Activated naive CD4-positive, alpha-beta T cell treated with anti-CD3 and anti-CD28 coated beads, Interleukin-2, amount 10 ng/mL, durations not matched to agents 7 days and 5 days (primary cell): ENCODE results near the gene PARD3B.

Source experiments
- CTCF ChIA-PET: fragments of 350-600 bp; sonication (Branson Sonifier 250); formaldehyde crosslinking; loops from one replicate; lab custom pipeline; 2021; ENCODE audit warnings: antibody characterized with exemption; lab: Charles Lee
- DNase-seq: peaks from one replicate; pipeline ENCODE4 v3.0.0-alpha.2; 2020
- H3K27ac Mint-ChIP-seq: one replicate; pipeline ENCODE4 v1.8.0; 2021; ENCODE audit warnings: mild to moderate bottlenecking, moderate library complexity, mixed read lengths
- H3K27me3 Mint-ChIP-seq: one replicate; pipeline ENCODE4 v1.8.0; 2021; ENCODE audit warnings: mild to moderate bottlenecking, mixed read lengths
- H3K36me3 Mint-ChIP-seq: one replicate; pipeline ENCODE4 v1.8.0; 2021; ENCODE audit warnings: mixed read lengths
- H3K4me1 Mint-ChIP-seq: one replicate; pipeline ENCODE4 v1.8.0; 2021; ENCODE audit warnings: mixed read lengths
- H3K4me3 Mint-ChIP-seq: one replicate; pipeline ENCODE4 v1.8.0; 2021; ENCODE audit warnings: mild to moderate bottlenecking, moderate library complexity, mixed read lengths
- H3K9me3 Mint-ChIP-seq: one replicate; pipeline ENCODE4 v1.8.0; 2021; ENCODE audit warnings: mixed read lengths

The PARD3B gene

DNA sequence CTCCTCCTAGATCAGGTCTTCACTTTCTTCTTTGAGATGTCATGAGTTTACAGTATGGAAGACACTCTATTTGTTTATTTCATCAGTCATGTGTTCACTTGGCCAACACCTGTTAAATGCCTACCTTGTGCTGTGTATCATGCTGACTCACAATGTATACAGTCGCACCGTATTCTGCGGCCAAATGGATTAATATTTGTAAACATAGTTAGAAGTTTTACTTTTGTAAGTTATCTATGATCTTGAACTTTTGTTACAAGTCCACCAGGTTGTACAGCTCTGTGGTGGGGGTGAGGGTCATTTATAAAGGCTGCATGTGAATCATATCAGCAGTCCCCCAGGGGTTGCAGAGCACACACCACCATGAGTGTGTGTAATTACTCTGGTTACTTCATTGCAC is 728.4 kb downstream of the PARD3B start:
- no peaks in the 10 kb centered on the region for H3K36me3 Mint-ChIP-seq
- CTCF ChIA-PET: no interaction called here
- no peaks in the 10 kb centered on the region for H3K4me1 Mint-ChIP-seq
- no peaks in the 10 kb centered on the region for H3K9me3 Mint-ChIP-seq
- H3K4me3 Mint-ChIP-seq: no peak overlapping the region
- H3K27me3 Mint-ChIP-seq: peaks cover 19% of the 10 kb centered on the region
- H3K27ac Mint-ChIP-seq: no peak overlapping the region
- DNase-seq: no peak

- Mint-ChIP-seq H3K4me1 (no peaks in the 10 kb centered on the region), H3K9me3 (no peaks in the 10 kb centered on the region), H3K27ac (no peak overlapping the region), H3K4me3 (no peak overlapping the region), H3K27me3 (peaks cover 19% of the 10 kb centered on the region), H3K36me3 (no peaks in the 10 kb centered on the region)
- CTCF ChIA-PET: no interaction called here
- DNase-seq: no peak
These were observed 729.5 kb downstream of the PARD3B start for GRCh38 chr2:205274801-205275200.

GRCh38 chr2:205276116-205276777 is 731.0 kb downstream of the PARD3B start:
- Mint-ChIP-seq H3K4me3 (no peak overlapping the region), H3K4me1 (no peaks in the 10 kb centered on the region), H3K27ac (no peak overlapping the region), H3K27me3 (peaks cover 15% of the 10 kb centered on the region), H3K36me3 (no peaks in the 10 kb centered on the region), H3K9me3 (no peaks in the 10 kb centered on the region)
- CTCF ChIA-PET: interaction anchor here (0.7 kb wide), 1 partner anchor 252 kb away, joined by 3 read pairs; no protein-coding TSS in a partner anchor
- no peak for DNase-seq

DNA sequence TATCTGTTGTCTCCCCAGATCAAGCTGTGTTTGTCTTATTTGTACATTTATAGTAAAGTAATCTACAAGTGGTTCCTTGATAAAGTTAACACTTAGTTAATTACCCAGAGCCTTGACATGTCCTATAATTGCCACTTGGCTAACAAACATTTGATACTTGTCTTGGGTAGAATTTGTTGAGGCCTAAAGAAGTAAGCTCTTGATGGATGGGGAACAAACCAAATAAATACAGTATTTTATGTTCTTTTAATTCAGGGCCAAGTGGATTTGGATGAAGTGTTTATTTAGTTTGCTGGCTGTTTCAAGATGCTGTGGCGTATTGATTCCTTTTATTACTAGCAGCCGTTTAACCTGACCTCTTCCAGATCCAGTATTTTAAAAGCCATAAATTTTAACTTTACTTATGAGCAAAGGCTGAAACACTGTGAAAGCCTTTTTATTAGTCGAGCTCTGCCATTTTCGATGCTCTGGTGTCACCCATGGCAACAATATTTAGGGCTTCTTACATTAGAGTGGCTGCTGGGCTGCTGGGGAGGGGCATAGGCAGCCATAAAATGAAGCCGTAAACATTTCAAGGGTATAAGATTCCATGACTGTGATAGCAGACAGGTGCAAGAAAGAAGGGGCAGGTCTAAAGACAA is 735.4 kb downstream of the PARD3B start:
- Mint-ChIP-seq H3K36me3 (no peaks in the 10 kb centered on the region), H3K4me3 (no peak overlapping the region), H3K4me1 (no peaks in the 10 kb centered on the region), H3K27me3 (peaks cover 15% of the 10 kb centered on the region), H3K27ac (no peak overlapping the region), H3K9me3 (no peaks in the 10 kb centered on the region)
- no peak for DNase-seq
- CTCF ChIA-PET: no interaction called here

DNA sequence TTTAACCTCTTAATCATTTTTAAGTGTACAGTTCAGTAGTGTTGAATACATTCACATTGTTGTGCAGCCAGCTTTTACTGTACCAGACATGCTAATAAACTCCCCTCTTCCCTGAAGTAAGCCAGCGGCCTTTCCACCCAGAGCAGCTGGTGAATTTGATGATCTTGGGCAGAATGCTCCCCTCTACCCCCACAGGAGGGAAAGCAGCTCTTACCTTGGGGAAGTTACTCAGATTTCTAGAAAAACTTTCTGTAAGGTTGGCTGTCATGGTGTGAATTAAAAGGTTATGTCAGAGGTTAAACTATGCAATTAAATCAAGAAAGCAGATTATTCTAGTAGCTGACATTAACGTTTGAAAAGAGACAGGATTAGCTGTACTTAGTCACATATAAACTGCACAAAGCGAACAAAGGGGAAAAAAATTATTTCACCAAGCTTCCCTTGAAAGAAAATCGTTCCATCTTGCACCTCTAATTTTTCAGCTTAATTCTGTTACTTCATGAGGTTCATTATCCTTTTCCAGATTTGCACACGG is 738.5 kb downstream of the PARD3B start:
- CTCF ChIA-PET: no interaction called here
- H3K36me3 Mint-ChIP-seq: no peaks in the 10 kb centered on the region
- H3K4me3 Mint-ChIP-seq: no peak overlapping the region
- no peaks in the 10 kb centered on the region for H3K9me3 Mint-ChIP-seq
- no peaks in the 10 kb centered on the region for H3K27me3 Mint-ChIP-seq
- no peak overlapping the region for H3K27ac Mint-ChIP-seq
- H3K4me1 Mint-ChIP-seq: no peaks in the 10 kb centered on the region
- DNase-seq: no peak

DNA sequence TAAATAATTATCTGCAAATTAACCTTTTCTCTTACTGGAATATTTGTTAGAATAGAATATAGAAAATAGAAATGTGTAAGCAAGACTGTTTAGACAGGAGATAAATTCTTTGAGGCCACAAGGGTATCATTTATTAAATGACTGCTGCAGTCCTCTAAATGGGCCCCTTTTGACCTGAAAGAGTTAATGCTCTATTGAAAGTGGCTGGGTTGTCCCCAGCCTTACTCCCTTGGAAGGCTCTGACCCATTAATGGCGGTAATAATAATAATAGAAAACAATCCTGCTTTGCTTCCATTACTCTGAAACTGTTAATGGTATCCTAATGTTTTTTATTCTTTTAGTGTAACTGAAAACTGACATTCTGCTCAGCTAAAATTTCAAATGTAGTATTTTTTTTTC is 739.1 kb downstream of the PARD3B start:
- CTCF ChIA-PET: no interaction called here
- Mint-ChIP-seq H3K9me3 (no peaks in the 10 kb centered on the region), H3K27ac (no peak overlapping the region), H3K4me3 (no peak overlapping the region), H3K36me3 (no peaks in the 10 kb centered on the region), H3K4me1 (no peaks in the 10 kb centered on the region), H3K27me3 (no peaks in the 10 kb centered on the region)
- no peak for DNase-seq

GRCh38 chr2:205287316-205287715 is 742.0 kb downstream of the PARD3B start:
- Mint-ChIP-seq H3K9me3 (peaks cover 5% of the 10 kb centered on the region), H3K36me3 (no peaks in the 10 kb centered on the region), H3K4me3 (no peak overlapping the region), H3K27ac (no peak overlapping the region), H3K27me3 (no peaks in the 10 kb centered on the region), H3K4me1 (no peaks in the 10 kb centered on the region)
- no peak for DNase-seq
- CTCF ChIA-PET: no interaction called here

GRCh38 chr2:205288686-205289085 is 743.4 kb downstream of the PARD3B start:
- Mint-ChIP-seq H3K9me3 (peaks cover 5% of the 10 kb centered on the region), H3K27ac (no peak overlapping the region), H3K36me3 (no peaks in the 10 kb centered on the region), H3K27me3 (no peaks in the 10 kb centered on the region), H3K4me3 (no peak overlapping the region), H3K4me1 (no peaks in the 10 kb centered on the region)
- DNase-seq: no peak
- CTCF ChIA-PET: no interaction called here

GRCh38 chr2:205290299-205290698 is 745.0 kb downstream of the PARD3B start:
- Mint-ChIP-seq H3K4me3 (no peak overlapping the region), H3K36me3 (no peaks in the 10 kb centered on the region), H3K9me3 (peaks cover 5% of the 10 kb centered on the region), H3K27me3 (no peaks in the 10 kb centered on the region), H3K27ac (no peak overlapping the region), H3K4me1 (no peaks in the 10 kb centered on the region)
- CTCF ChIA-PET: no interaction called here
- no peak for DNase-seq

DNA sequence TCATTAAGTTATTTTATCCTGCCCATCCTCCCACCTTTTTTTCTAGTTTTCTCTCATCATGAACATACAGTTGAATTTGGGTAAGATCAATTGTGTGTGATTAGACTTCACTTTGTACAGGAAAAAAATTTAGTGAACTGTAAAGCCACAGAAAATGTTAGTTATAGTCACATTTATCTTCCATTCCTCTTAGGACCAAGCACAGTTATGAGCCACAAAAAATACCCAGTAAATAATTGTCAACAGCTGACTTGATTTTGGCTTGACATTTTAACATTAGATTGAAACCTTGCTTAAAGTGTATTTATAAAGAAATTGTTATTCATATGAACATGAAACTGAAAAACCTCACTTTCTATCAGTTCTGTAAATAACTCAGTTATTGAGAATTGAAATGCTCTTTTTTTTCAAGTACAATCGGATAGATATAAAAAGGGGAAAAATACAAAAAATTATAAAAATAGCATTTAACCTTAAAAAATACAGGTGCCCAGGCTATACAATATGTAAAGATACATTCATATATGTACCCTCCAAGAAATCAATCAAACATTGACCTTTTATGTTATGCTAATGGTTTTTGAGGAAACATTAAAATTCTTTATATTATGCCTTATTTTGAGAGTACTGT is 747.5 kb downstream of the PARD3B start:
- Mint-ChIP-seq H3K27ac (no peak overlapping the region), H3K27me3 (no peaks in the 10 kb centered on the region), H3K36me3 (no peaks in the 10 kb centered on the region), H3K4me3 (no peak overlapping the region), H3K4me1 (no peaks in the 10 kb centered on the region), H3K9me3 (peaks cover 5% of the 10 kb centered on the region)
- CTCF ChIA-PET: no interaction called here
- DNase-seq: no peak

DNA sequence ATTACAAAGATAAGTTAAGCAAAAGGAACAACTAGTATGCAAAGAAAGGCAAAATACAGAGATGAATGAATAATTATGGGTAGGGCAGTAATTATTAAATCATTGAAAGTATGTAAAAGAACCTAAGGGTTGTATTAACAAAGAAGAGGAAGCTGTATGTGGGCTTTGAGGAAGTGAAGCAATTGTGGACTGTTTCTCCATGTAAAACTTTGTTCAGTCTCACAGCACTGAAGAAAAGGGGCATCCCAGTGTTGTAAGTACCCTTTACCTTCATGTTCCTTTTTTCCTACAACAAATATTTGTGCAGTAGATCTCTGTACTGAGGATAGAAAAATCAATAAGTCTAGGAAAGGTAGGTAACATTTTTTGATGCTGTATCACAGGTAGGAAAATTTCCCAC is 748.3 kb downstream of the PARD3B start:
- Mint-ChIP-seq H3K36me3 (no peaks in the 10 kb centered on the region), H3K27ac (no peak overlapping the region), H3K27me3 (no peaks in the 10 kb centered on the region), H3K4me1 (no peaks in the 10 kb centered on the region), H3K9me3 (peaks cover 5% of the 10 kb centered on the region), H3K4me3 (no peak overlapping the region)
- DNase-seq: no peak
- CTCF ChIA-PET: no interaction called here

- no peak for DNase-seq
- CTCF ChIA-PET: interaction anchor here (0.6 kb wide), 2 partner anchors 316 to 385 kb away, joined by 3 read pairs; no protein-coding TSS in a partner anchor
- no peak overlapping the region for H3K4me3 Mint-ChIP-seq
- no peaks in the 10 kb centered on the region for H3K9me3 Mint-ChIP-seq
- H3K4me1 Mint-ChIP-seq: peaks cover 2% of the 10 kb centered on the region
- H3K27me3 Mint-ChIP-seq: peaks cover 4% of the 10 kb centered on the region
- no peak overlapping the region for H3K27ac Mint-ChIP-seq
- H3K36me3 Mint-ChIP-seq: no peaks in the 10 kb centered on the region
These were observed 751.7 kb downstream of the PARD3B start for GRCh38 chr2:205296959-205297358.

- no peaks in the 10 kb centered on the region for H3K36me3 Mint-ChIP-seq
- no peak overlapping the region for H3K27ac Mint-ChIP-seq
- CTCF ChIA-PET: interaction anchor here (0.6 kb wide), 2 partner anchors 315 to 385 kb away, joined by 3 read pairs; no protein-coding TSS in a partner anchor
These were observed 752.1 kb downstream of the PARD3B start for GRCh38 chr2:205297368-205297767.

GRCh38 chr2:205297846-205298245 is 752.6 kb downstream of the PARD3B start:
- CTCF ChIA-PET: no interaction called here
- Mint-ChIP-seq H3K4me1 (peaks cover 2% of the 10 kb centered on the region), H3K27me3 (peaks cover 4% of the 10 kb centered on the region), H3K36me3 (no peaks in the 10 kb centered on the region), H3K27ac (no peak overlapping the region), H3K4me3 (no peak overlapping the region), H3K9me3 (no peaks in the 10 kb centered on the region)
- no peak for DNase-seq

More at GRCh38 chr2:205297368-205297767, 752.1 kb downstream of the PARD3B start:
- DNase-seq: no peak
- Mint-ChIP-seq H3K9me3 (no peaks in the 10 kb centered on the region), H3K27me3 (peaks cover 4% of the 10 kb centered on the region), H3K4me3 (no peak overlapping the region), H3K4me1 (peaks cover 2% of the 10 kb centered on the region)
